Measurements from ENCODE around the gene PLA2G4D. TPM values are rescaled to one million over a fixed set of nuclear protein-coding genes. Genes with fewer than 3 reads are reported as not detected.

The PLA2G4D gene
- polyA plus RNA-seq, 1 of the 3 experiments (the other 2 are of a cell fraction) = not detected

DNA sequence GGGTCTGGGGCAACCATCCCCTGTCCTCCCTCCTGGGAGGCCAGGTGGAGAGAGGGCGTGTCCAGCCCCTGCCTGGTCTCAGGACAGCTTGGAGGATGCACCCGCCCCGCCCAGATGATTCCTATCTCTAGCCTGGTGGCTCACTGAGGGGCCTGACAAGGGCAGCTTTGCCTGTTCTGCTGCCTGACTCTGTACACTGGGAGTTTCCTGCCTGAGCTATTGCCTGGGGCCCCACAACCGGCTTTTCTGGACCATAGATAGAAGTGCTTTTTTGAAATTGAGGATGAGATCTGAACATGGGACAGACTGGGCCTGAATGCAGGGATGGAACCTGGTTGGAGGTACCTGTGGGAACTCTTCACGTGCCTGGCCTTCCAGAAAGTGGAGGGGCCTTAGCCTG, 72.8 kb downstream of the PLA2G4D start:
- H3K9me3 ChIP-seq = no peaks in the 10 kb centered on the region
- WGBS (ENCODE audit: low lambda C conversion rate) = 25% methylated on average over 1 of the region's 5 CpGs
- H3K4me2 ChIP-seq = no peak overlapping the region
- H3K4me1 ChIP-seq (ENCODE audit: control insufficient read depth in 1 of 2, insufficient read depth in 2 of 2, low read depth in 1 of 2, low read length in 1 of 2) = peaks cover 0 to 18% of the 10 kb centered on the region in 2 experiments; a peak in 1 of 4 replicates
- H3K79me2 ChIP-seq (ENCODE audit: insufficient read depth) = no peaks in the 10 kb centered on the region
- no peaks in the 10 kb centered on the region for H3F3A ChIP-seq (replicated peaks; ENCODE audit: insufficient read depth)
- H3K36me3 ChIP-seq (replicated peaks in 1 of 2; ENCODE audit: control insufficient read depth in 1 of 2, insufficient read depth in 2 of 2, low read length in 1 of 2) = no peaks in the 10 kb centered on the region
- ChIA-PET POLR2A (interaction anchor here (0.5 kb wide), 1 partner anchor 624 kb away, joined by 3 read pairs; no protein-coding TSS in a partner anchor), CTCF (interaction anchor here (1.2 kb wide), 1 partner anchor 32 kb away, joined by 7 read pairs; no protein-coding TSS in a partner anchor)
- H3K9ac ChIP-seq = no peak overlapping the region
- no peak overlapping the region for H2AFZ ChIP-seq (ENCODE audit: low read depth)
- DNase-seq = no peak
- no peaks in the 10 kb centered on the region; the same call in 1 of the 2 replicates for H3K27me3 ChIP-seq (ENCODE audit: insufficient read depth)
- H3K27ac ChIP-seq (ENCODE audit: low read depth in 2 of 2, low read length in 1 of 2) = no peak overlapping the region
- no peaks in the 10 kb centered on the region for H4K20me1 ChIP-seq (ENCODE audit: insufficient read depth)
- TF ChIP-seq TCF12 (IDR thresholded peaks at IDR 0.05) (no peak), SIN3A (IDR thresholded peaks at IDR 0.05; ENCODE audit: borderline replicate concordance, low read depth, low read length) (no peak), YY1 (IDR thresholded peaks at IDR 0.05; ENCODE audit: low read depth) (no peak), RCOR1 (IDR thresholded peaks at IDR 0.05; ENCODE audit: low read length) (no peak), GATA2 (CRISPR knock-in tag; IDR thresholded peaks at IDR 0.05) (no peak), RXRA (IDR thresholded peaks at IDR 0.05; ENCODE audit: borderline replicate concordance, low read depth) (no peak), SMC3 (IDR thresholded peaks at IDR 0.05; ENCODE audit: low read depth, low read length) (no peak), TEAD4 (IDR thresholded peaks at IDR 0.05; ENCODE audit: borderline replicate concordance, insufficient read depth) (no peak), EP300 (IDR thresholded peaks at IDR 0.05; ENCODE audit: borderline replicate concordance in 1 of 2, low read depth in 1 of 2, low read length in 1 of 2) (no peak), MXI1 (IDR thresholded peaks at IDR 0.05; ENCODE audit: low read depth, low read length) (no peak), JUND (IDR thresholded peaks at IDR 0.05) (no peak), FOSL2 (IDR thresholded peaks at IDR 0.05; ENCODE audit: borderline replicate concordance, low read depth) (no peak)
- TF ChIP-seq, protein P1, sequence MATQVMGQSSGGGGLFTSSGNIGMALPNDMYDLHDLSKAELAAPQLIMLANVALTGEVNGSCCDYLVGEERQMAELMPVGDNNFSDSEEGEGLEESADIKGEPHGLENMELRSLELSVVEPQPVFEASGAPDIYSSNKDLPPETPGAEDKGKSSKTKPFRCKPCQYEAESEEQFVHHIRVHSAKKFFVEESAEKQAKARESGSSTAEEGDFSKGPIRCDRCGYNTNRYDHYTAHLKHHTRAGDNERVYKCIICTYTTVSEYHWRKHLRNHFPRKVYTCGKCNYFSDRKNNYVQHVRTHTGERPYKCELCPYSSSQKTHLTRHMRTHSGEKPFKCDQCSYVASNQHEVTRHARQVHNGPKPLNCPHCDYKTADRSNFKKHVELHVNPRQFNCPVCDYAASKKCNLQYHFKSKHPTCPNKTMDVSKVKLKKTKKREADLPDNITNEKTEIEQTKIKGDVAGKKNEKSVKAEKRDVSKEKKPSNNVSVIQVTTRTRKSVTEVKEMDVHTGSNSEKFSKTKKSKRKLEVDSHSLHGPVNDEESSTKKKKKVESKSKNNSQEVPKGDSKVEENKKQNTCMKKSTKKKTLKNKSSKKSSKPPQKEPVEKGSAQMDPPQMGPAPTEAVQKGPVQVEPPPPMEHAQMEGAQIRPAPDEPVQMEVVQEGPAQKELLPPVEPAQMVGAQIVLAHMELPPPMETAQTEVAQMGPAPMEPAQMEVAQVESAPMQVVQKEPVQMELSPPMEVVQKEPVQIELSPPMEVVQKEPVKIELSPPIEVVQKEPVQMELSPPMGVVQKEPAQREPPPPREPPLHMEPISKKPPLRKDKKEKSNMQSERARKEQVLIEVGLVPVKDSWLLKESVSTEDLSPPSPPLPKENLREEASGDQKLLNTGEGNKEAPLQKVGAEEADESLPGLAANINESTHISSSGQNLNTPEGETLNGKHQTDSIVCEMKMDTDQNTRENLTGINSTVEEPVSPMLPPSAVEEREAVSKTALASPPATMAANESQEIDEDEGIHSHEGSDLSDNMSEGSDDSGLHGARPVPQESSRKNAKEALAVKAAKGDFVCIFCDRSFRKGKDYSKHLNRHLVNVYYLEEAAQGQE (IDR thresholded peaks at IDR 0.05; ENCODE audit: low read depth, low read length) = no peak
- TF ChIP-seq, protein P2, sequence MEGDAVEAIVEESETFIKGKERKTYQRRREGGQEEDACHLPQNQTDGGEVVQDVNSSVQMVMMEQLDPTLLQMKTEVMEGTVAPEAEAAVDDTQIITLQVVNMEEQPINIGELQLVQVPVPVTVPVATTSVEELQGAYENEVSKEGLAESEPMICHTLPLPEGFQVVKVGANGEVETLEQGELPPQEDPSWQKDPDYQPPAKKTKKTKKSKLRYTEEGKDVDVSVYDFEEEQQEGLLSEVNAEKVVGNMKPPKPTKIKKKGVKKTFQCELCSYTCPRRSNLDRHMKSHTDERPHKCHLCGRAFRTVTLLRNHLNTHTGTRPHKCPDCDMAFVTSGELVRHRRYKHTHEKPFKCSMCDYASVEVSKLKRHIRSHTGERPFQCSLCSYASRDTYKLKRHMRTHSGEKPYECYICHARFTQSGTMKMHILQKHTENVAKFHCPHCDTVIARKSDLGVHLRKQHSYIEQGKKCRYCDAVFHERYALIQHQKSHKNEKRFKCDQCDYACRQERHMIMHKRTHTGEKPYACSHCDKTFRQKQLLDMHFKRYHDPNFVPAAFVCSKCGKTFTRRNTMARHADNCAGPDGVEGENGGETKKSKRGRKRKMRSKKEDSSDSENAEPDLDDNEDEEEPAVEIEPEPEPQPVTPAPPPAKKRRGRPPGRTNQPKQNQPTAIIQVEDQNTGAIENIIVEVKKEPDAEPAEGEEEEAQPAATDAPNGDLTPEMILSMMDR (IDR thresholded peaks at IDR 0.05) = no peak
- TF ChIP-seq, protein P3, sequence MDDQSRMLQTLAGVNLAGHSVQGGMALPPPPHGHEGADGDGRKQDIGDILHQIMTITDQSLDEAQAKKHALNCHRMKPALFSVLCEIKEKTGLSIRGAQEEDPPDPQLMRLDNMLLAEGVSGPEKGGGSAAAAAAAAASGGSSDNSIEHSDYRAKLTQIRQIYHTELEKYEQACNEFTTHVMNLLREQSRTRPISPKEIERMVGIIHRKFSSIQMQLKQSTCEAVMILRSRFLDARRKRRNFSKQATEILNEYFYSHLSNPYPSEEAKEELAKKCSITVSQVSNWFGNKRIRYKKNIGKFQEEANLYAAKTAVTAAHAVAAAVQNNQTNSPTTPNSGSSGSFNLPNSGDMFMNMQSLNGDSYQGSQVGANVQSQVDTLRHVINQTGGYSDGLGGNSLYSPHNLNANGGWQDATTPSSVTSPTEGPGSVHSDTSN (IDR thresholded peaks at IDR 0.05) = no peak
- no peak overlapping the region for H3K4me3 ChIP-seq (ENCODE audit: low read depth in 2 of 2, low read length in 1 of 2)
- no peaks in the 10 kb centered on the region for H3K9me2 ChIP-seq

Measured in SK-N-SH (cell line).